NCI-H2227 (cell line): Measurements from ENCODE around the gene MOK.
"Not testable (repeated sequence)": the region's sequence is repeated elsewhere in the genome, so short reads cannot be mapped to it uniquely, and the experiment has no call there.

Source experiments
- DNase-seq: peaks from one replicate; lab custom pipeline; 2025; ENCODE audit not compliant: unreplicated experiment; lab: John Stamatoyannopoulos, UW

Gene MOK, protein sequence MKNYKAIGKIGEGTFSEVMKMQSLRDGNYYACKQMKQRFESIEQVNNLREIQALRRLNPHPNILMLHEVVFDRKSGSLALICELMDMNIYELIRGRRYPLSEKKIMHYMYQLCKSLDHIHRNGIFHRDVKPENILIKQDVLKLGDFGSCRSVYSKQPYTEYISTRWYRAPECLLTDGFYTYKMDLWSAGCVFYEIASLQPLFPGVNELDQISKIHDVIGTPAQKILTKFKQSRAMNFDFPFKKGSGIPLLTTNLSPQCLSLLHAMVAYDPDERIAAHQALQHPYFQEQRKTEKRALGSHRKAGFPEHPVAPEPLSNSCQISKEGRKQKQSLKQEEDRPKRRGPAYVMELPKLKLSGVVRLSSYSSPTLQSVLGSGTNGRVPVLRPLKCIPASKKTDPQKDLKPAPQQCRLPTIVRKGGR

DNA sequence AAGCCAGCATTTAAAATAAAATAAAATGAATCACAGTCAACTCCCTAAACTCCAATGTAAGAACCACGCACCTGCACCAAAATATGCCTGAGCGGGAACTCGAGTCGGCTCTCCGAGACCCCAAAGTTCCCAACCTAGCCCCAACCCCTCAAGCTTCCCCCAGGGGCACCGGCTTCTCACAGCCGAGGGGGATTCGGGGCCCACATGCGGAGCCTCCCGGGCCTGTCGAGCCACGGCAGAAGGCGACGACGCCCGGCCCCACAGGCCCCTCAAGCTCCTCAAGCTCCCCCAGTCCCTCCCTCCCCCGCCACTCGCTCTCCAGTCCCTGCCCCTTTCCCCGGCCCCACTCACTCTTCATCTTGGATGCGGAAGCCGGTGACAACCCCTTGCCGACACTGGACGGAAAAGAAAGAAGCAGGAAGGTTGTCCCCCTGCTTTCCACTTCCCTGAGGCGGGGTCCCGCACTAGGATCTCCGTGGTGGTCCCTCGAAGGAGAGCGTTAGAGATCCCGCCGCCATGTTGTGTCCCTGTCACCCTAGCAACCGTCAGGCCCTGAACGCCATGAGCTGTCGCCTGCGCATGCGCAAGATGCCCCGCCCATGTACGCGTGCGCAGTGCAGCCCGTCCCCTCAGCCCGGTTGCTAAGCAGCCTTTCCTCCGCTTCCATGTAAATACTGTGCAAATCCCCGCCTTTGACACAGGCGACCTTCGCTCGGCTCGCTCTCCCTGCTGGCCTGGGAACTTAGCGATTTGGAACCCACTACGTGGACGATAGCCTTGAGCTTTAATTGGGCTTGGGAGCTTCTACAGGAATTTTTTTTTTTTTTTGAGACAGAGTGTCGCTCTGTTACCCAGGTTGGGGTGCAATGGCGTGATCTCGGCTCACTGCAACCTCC is at the start of gene MOK:
MOK (minus strand) TSS at position 554 of the 896 bp plus-strand sequence; CDS start at position 358, 196 bp downstream.
- peak; percentile 97 for DNase-seq

GRCh38 chr14:102353126-102353619 is 48.2 kb upstream of the MOK start:
- no peak for DNase-seq

DNA sequence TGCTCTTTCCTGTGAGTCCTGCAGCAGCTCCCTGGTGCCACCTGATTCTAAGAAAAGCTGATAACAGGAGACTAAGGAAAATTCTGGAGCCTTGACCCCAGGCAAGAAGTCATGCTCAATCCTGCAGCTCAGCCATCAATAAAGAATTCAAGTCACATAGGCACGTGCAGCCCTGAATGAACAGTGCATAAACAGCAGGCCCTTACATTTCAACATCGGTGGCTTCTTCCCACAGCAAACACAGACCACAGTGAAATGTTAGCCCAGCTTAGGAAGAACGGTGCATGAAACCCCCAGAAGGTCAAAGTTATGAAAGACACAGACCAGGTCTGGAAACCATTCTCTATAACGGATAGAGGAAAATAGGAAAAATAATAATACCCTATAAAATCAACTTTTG is 47.2 kb upstream of the MOK start:
- DNase-seq: no peak

DNA sequence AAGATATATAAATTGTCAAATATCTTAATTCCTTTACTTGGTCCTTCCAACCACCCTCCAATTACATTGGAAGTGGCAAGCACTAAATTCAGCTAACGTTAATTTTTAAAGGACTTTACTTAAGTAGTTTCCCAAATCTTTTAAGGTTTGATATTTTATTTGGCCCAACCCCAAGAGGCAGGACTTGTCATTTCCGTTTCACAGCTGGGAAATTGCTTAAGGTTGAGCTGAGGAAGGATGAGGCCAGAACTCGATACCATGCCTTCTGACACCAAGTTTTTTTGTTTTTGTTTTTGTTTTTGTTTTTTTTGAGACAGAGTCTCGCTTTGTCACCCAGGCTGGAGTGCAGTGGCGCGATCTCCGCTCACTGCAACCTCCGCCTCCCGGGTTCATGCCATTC is 46.6 kb upstream of the MOK start:
- DNase-seq: not testable (repeated sequence)

DNA sequence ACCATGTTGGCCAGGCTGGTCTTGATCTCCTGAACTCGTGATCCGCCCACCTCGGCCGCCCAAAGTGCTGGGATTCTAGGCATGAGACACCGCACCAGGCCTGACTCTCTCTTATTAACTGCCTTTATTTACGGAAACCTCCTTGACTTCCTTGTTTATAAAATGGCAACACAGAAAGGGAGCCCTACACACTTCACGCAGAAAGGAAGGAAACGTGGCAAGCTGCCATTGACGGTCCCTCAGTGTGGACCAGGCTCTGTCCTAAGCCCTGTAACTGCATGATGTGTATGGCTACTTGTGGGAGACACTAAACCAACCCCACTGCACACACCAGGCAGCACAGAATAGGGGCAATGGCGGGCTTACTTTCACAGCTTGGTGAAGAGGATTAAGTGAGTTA is 46.1 kb upstream of the MOK start:
- DNase-seq: no peak

GRCh38 chr14:102348376-102348775 is 43.4 kb upstream of the MOK start:
- DNase-seq: no peak

- DNase-seq: no peak
Measured at GRCh38 chr14:102346645-102347044, 41.7 kb upstream of the MOK start.

DNA sequence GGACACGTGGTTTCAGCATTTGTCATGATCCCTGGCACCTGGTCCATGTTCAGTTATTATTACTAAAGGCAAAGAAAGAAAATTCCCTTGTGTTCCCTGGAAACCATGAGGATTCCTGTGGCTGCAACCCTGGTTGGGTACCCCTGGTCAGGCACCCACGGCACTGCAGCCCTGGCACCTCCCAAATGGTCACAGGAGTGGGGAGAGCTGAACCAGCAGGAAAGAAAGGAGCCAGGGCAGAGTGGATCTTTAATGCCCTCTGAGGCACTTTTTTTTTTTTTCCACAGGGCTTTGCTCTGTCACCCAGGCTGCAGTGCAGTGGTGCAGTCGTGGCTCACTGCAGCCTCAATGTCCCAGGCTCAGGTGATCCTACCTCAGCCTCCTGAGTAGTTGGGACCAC is 40.3 kb upstream of the MOK start:
- no peak for DNase-seq

DNA sequence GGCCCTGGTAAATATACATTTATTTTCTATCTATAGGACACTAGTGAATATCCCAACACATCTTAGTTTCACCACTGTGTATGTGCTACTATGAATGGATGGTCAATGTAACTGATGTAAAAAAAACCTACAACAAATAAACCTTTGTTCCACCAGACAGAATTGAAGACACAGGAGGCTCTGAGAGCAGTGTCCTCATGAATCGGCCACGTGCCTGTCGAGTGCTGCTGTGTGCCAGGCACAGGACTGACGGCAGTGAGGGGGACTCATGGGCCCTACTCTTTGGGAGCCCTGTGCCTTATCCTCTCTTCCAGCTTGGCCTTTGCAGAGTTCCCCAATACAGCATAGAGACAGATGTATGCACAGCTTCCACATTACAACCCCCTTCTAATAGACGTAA is 39.5 kb upstream of the MOK start:
- no peak for DNase-seq

- no peak for DNase-seq
Measured at GRCh38 chr14:102344084-102344483, 39.1 kb upstream of the MOK start.

- DNase-seq: no peak
Measured at GRCh38 chr14:102342238-102342637, 37.3 kb upstream of the MOK start.

DNA sequence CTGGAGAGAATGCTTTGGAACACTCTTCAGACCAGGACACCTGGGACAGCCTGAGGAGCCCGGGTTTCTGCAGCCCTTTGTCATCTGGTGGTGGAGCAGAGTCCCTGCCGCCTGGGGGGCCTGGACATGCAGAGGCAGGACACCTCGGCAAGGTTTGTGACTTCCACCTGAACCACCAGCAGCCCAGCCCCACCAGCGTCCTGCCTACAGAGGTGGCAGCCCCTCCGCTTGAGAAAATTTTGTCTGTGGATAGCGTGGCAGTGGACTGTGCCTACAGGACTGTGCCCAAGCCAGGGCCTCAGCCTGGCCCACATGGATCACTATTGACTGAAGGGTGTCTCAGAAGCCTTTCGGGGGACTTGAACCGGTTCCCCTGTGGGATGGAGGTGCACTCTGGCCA is 36.6 kb upstream of the MOK start:
- DNase-seq: no peak

DNA sequence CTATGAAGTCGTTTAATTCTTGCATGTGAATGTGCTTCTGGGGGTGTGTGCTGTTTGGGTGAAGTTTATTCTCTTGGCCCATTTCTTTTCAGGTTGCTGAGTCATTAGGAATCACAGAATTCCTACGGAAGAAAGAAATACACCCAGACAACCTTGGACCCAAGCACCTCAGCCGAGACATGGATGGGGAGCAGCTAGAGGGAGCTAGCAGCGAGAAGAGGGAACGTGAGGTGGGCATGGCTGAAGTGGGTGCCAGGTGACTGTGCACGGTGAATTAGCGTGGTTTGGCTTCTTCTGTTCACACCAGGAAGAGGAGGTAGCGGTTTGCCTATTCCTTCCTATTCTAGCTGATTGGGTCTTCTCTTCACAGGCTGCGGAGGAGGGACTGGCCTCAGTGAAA is 33.8 kb upstream of the MOK start:
- no peak for DNase-seq

- no peak for DNase-seq
Measured at GRCh38 chr14:102335163-102335562, 30.2 kb upstream of the MOK start.

GRCh38 chr14:102333795-102334705 is 29.1 kb upstream of the MOK start:
- no peak for DNase-seq

DNA sequence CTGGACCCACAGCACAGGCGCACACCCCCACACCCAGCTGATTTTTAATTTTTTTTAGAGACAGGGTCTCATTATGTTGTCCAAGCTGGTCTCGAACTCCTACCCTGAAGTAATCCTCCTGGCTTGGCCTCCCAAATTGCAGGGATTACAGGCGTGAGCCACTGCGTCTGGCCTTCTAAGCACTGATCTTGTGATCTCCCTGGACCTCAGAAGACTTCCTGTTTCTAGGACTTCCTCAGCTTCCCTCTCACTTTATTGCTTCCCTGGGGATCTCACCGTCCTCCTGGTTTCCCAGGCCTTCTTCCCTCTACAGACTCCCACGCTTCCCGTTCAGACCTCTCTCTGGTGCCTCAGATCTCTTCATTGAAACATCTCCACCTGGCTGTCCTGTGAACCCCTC is 28.4 kb upstream of the MOK start:
- DNase-seq: no peak

DNA sequence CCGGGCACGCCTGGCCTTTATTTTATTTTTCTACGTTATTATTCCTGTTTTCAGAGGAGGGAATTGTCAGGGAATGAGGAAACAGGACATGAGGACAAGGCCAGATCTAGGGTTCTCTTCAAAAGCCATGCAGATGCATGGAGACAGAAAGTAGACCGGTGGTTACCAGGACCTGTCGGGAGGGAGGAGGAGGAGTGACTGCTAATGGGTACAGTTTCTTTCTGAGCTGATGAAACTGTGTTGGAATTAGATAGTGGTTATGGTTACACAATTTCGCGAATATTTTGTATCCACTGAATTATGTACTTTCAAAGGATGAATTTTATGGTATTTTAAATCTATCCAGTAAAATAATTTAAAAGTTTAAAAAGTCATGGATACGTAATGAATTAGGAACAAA is 25.8 kb upstream of the MOK start:
- DNase-seq: no peak

DNA sequence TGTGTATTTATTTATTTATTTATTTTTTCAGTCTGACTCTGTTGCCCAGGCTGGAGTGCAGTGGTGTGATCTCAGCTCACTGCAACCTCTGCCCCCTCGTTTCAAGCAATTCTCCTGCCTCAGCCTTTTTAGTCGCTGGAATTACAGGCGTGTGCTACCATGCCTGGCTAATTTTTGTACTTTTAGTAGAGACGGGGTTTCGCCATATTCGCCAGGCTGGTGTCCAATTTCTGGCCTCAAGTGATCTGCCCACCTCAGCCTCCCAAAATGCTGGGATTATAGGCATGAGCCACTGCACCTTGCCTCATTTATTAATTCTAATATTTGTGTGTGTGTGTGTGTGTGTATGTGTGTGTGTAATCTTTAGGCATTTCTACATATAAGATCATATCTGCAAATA is 24.4 kb upstream of the MOK start:
- DNase-seq: not testable (repeated sequence)

- no peak for DNase-seq
Measured at GRCh38 chr14:102326583-102326982, 21.6 kb upstream of the MOK start.

GRCh38 chr14:102325791-102326345 is 20.9 kb upstream of the MOK start:
- DNase-seq: no peak

DNA sequence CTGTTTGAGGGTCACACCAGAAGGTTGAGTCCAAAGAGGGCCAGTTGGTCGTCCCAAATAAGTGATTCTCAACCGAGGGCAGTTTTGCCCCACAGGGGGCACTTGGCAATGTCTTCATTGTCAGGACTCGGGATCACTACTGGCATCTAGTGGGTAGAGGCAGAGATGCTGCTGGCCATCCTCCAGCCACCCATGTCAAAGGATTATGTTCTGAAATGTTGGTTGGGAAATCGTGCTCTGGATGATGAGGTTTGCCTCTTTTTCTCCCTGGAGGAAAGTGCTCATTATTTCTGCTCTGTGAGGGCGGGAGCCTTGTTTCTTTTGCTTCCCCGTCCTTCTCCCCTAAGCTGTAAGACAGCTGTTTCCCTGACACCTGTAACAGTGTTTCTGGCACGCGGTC is 18.1 kb upstream of the MOK start:
- DNase-seq: peak; percentile 61
